GM23248 (cell line): ENCODE measurements around the gene UCN2. TPM values are rescaled to one million over a fixed set of nuclear protein-coding genes. Genes with fewer than 3 reads are reported as not detected.

ENCODE experiments used
- DNase-seq: peaks from one replicate; pipeline ENCODE4 v3.0.0-alpha.2; 2015
- H2AFZ ChIP-seq: fragments of 200-600 bp; sonication (generic); 2 replicates; pipeline ENCODE4 v1.6.1; 2016; ENCODE audit warnings: antibody characterized with exemption
- H3F3A ChIP-seq: fragments of 200-600 bp; sonication (generic); 2 replicates; pipeline ENCODE4 v1.6.1; 2016; ENCODE audit warnings: mild to moderate bottlenecking, antibody characterized with exemption, mixed run types; ENCODE audit not compliant: insufficient read depth
- H3K27ac ChIP-seq: fragments of 200-600 bp; sonication (generic); 2 replicates; pipeline ENCODE4 v1.5.1; 2016; ENCODE audit warnings: mild to moderate bottlenecking
- H3K27me3 ChIP-seq: fragments of 200-600 bp; sonication (generic); replicated peaks from 2 replicates; pipeline ENCODE4 v1.6.1; 2016; ENCODE audit warnings: mild to moderate bottlenecking; ENCODE audit not compliant: insufficient read depth
- H3K36me3 ChIP-seq: fragments of 200-600 bp; sonication (generic); 2 replicates; pipeline ENCODE4 v1.6.1; 2016; ENCODE audit warnings: low read depth, mild to moderate bottlenecking
- H3K4me1 ChIP-seq: fragments of 200-600 bp; sonication (generic); 2 replicates; pipeline ENCODE4 v1.6.1; 2016; ENCODE audit warnings: mild to moderate bottlenecking; ENCODE audit not compliant: insufficient read depth
- H3K4me2 ChIP-seq: fragments of 200-600 bp; sonication (generic); one replicate; pipeline ENCODE4 v1.6.1; 2016; ENCODE audit warnings: mild to moderate bottlenecking; ENCODE audit not compliant: unreplicated experiment
- H3K4me3 ChIP-seq: fragments of 200-600 bp; sonication (generic); 2 replicates; pipeline ENCODE4 v1.5.1; 2016; ENCODE audit warnings: mild to moderate bottlenecking
- H3K79me2 ChIP-seq: fragments of 200-600 bp; sonication (generic); 2 replicates; pipeline ENCODE4 v1.6.1; 2016; ENCODE audit warnings: mild to moderate bottlenecking; ENCODE audit not compliant: insufficient read depth
- H3K9ac ChIP-seq: fragments of 200-600 bp; sonication (generic); 2 replicates; pipeline ENCODE4 v1.6.1; 2016; ENCODE audit warnings: mild to moderate bottlenecking
- H3K9me2 ChIP-seq: fragments of 200-600 bp; sonication (generic); 2 replicates; pipeline ENCODE4 v1.6.1; 2016; ENCODE audit warnings: mixed run types, mild to moderate bottlenecking, moderate library complexity; ENCODE audit not compliant: insufficient read depth
- H3K9me3 ChIP-seq: fragments of 200-600 bp; sonication (generic); one replicate; pipeline ENCODE4 v1.6.1; 2017; ENCODE audit warnings: low read depth
- H4K20me1 ChIP-seq: fragments of 200-600 bp; sonication (generic); 2 replicates; pipeline ENCODE4 v1.6.0; 2016; ENCODE audit not compliant: insufficient read depth
- EZH2 ChIP-seq: fragments of 200-600 bp; sonication (generic); IDR thresholded peaks from 2 replicates; pipeline ENCODE4 v1.6.1; 2018; ENCODE audit warnings: antibody characterized with exemption, mild to moderate bottlenecking; ENCODE audit not compliant: insufficient read depth, poor library complexity, severe bottlenecking
- EZH2phosphoT487 ChIP-seq: fragments of 200-600 bp; sonication (generic); IDR thresholded peaks from 2 replicates; pipeline ENCODE4 v1.6.1; 2018; ENCODE audit warnings: antibody characterized with exemption, moderate library complexity, mild to moderate bottlenecking, low read depth; ENCODE audit not compliant: insufficient read depth
- WGBS, 2 experiments: methylation state at CpG; one replicate each; pipeline ENCODE4 v1.1.6; 2015 to 2017; ENCODE audit warnings: low lambda C conversion rate in 2 of 2, low coverage in 1 of 2; ENCODE audit errors: missing lambda C conversion rate in 2 of 2; 5-methylcytosine and 5-hydroxymethylcytosine counted together
- in situ Hi-C: fragments of 300-500 bp; cut with MboI; formaldehyde crosslinking; loops from 2 replicates; pipeline ENCODE4 v1.15.0; 2020
- polyA plus RNA-seq: library from polyadenylated mRNA; unstranded; fragments of >200 nt; fragmentation: Nextera tagmentation; extraction: Ambion mirVana; gene quantifications from 2 replicates; pipeline ENCODE4 v1.2.1, GENCODE V29; 2016
- total RNA-seq: library from RNA; depleted of rRNA; stranded (reverse); fragments of >200 nt; shearing (Covaris generic); gene quantifications from 2 replicates; pipeline ENCODE4 v1.2.3, GENCODE V29; 2014

Gene UCN2
- total and polyA plus RNA-seq, 2 experiments from 2014 or later: 0.45 to 0.86 TPM

DNA sequence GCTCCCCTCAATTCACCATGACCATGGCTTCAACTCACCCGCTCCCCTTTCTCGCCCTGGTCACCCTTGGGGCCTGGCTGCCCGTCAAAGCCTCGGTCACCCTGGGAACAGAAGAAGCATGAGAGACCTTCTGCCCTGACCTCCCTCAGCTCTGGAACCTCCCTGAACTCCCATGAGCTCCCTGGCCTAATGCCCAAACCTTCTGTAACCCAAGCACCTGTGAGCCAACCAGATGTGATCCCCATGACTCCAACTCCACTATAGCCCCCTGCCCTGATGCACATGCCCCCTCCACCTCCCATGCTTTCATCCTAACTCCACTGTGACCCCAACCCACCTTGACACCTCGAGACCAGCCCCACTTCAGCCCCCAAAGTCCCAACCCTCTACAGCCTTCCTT lies 3.5 kb upstream of the UCN2 start:
- Histone ChIP-seq H3K9ac (no peak overlapping the region), H3K27me3 (no peaks in the 10 kb centered on the region), H3K9me3 (no peaks in the 10 kb centered on the region), H3K4me1 (peaks cover 35% of the 10 kb centered on the region), H3K4me3 (no peak overlapping the region), H3K4me2 (no peak overlapping the region), H3K36me3 (no peaks in the 10 kb centered on the region), H3F3A (peaks cover 8% of the 10 kb centered on the region), H3K79me2 (no peaks in the 10 kb centered on the region), H4K20me1 (no peaks in the 10 kb centered on the region), H3K9me2 (no peaks in the 10 kb centered on the region), H3K27ac (no peak overlapping the region), H2AFZ (no peak overlapping the region)
- 91 to 94% methylated on average over 5 of the region's 5 CpGs for whole genome bisulfite sequencing, 2 experiments
- TF ChIP-seq EZH2phosphoT487: no peak
- TF ChIP-seq EZH2: no peak
- in situ Hi-C loops: no loop called here
- DNase-seq: no peak

DNA sequence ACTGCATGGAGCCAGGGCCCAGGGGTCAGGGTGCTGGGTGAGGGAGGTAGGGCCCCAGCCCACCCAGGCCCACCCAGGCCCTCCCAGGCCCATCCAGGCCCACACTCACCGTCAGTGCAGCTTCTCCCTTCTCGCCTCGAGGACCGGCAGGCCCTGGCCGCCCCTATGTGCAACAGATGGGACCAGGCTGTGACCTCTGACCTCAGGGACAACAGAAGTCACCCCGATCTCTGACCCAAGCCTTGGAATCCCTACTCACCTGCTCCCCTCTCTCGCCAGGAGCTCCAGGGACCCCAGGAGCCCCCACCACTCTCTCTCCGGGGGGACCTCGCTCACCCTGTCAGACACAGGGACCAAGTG lies 2.8 kb upstream of the UCN2 start:
- H3K27ac ChIP-seq: peak overlapping the region; percentile 45
- 86 to 92% methylated on average over 8 to 9 of the region's 9 CpGs for WGBS, 2 experiments
- H3K9me2 ChIP-seq: no peaks in the 10 kb centered on the region

DNA sequence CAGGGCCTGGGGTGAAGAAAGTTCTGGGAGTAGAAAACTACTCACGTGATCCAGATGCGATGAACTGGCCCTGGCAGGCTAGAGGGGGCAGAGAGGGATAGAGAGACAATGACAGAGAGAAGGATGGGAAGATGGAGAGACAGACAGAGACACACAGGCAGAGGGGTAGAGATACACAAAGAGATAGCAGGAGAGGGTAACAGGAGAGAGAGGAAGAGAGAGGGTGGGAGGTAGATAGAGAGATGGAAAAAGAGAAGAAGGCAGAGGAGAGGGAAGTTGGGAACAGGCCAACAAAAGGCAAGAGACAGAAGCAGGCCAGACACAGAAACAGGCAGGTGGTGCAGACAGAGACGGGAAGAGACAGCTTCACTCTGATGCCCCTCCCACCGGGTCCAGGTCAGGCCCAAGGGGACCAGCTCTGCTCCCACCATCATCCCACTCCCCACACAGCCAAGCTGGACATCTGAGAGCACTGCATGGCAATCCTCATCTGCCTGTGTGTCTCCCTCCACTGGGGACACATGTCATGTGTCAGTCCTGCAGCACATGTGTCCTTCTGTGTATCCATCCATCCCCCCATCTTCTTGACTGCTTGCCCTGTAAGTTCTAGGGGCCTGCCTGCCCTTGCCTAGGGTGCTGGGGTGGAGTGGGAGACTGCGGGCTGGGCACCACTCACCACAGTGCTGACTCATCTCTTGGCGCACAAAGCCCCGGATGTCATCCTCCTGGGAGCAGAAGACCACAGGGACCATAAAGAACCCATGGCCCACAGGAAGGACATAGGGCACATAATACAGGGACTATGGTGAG lies 2.2 kb upstream of the UCN2 start:
- no peaks in the 10 kb centered on the region for H3K36me3 ChIP-seq
- H2AFZ ChIP-seq: no peak overlapping the region

More for the DNA sequence above, 2.8 kb upstream of the UCN2 start:
- Histone ChIP-seq H3K9ac (peak overlapping the region; percentile 34; the same call in 1 of the 2 replicates), H4K20me1 (no peaks in the 10 kb centered on the region), H3K4me1 (peaks cover 36% of the 10 kb centered on the region), H3K27me3 (no peaks in the 10 kb centered on the region), H3K79me2 (no peaks in the 10 kb centered on the region), H2AFZ (no peak overlapping the region), H3K4me3 (no peak overlapping the region), H3K4me2 (no peak overlapping the region), H3K9me3 (no peaks in the 10 kb centered on the region), H3F3A (peaks cover 8% of the 10 kb centered on the region), H3K36me3 (no peaks in the 10 kb centered on the region)
- in situ Hi-C loops: no loop called here
- no peak for DNase-seq
- TF ChIP-seq EZH2 (no peak), EZH2phosphoT487 (no peak)

DNA sequence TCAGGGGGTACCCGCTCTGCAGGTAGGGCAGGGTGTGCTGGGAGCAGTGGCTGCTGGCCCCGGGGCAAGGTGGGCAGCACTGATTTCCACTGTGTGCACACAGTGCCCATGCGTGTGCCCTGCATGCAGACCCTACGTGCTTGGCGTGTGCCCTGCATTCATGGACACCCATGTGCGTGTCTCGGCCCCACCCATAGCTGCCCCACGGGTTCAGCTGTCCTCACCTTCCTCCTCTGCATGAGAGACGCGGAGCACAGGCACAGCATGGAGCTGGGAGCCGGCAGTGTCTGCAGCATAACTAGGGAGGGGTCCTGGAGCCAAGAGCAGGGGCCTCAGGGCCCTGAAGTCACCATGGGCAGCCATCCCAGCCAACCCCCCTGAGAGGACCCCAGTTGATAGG lies 1.6 kb upstream of the UCN2 start:
- Histone ChIP-seq H4K20me1 (no peaks in the 10 kb centered on the region), H3K9me3 (no peaks in the 10 kb centered on the region), H3K9ac (no peak overlapping the region), H2AFZ (no peak overlapping the region), H3K36me3 (no peaks in the 10 kb centered on the region), H3F3A (peaks cover 8% of the 10 kb centered on the region), H3K4me2 (no peak overlapping the region), H3K4me1 (peaks cover 48% of the 10 kb centered on the region), H3K79me2 (no peaks in the 10 kb centered on the region), H3K27me3 (no peaks in the 10 kb centered on the region), H3K4me3 (no peak overlapping the region), H3K9me2 (no peaks in the 10 kb centered on the region), H3K27ac (peak overlapping the region; percentile 15)
- in situ Hi-C loops: no loop called here
- 80 to 81% methylated on average over 11 of the region's 11 CpGs for WGBS, 2 experiments
- no peak for TF ChIP-seq EZH2
- TF ChIP-seq EZH2phosphoT487: no peak
- DNase-seq: no peak

More for the DNA sequence above, 2.2 kb upstream of the UCN2 start:
- Histone ChIP-seq H3K27me3 (no peaks in the 10 kb centered on the region), H3K4me1 (peaks cover 42% of the 10 kb centered on the region), H4K20me1 (no peaks in the 10 kb centered on the region), H3K9me2 (no peaks in the 10 kb centered on the region), H3K4me2 (no peak overlapping the region), H3K9me3 (no peaks in the 10 kb centered on the region), H3F3A (peaks cover 8% of the 10 kb centered on the region), H3K4me3 (no peak overlapping the region), H3K9ac (no peak overlapping the region), H3K27ac (peak overlapping the region; percentile 45), H3K79me2 (no peaks in the 10 kb centered on the region)
- in situ Hi-C loops: no loop called here
- no peak for TF ChIP-seq EZH2
- no peak for TF ChIP-seq EZH2phosphoT487
- peak; percentile 86 for DNase-seq
- WGBS, 2 experiments: 41 to 43% methylated on average over 7 of the region's 7 CpGs
